A549 treated with Hydrocortisone at 1 μM for 4 hours (cell line): ENCODE results near the gene CHRDL2. TPM values are rescaled to one million over a fixed set of nuclear protein-coding genes. Genes with fewer than 3 reads are reported as not detected.

Experiments
- total RNA-seq: library from RNA; stranded (reverse); fragments of 200-300 nt; extraction: Qiagen RNA extraction; gene quantifications from 5 replicates; pipeline ENCODE4 v1.2.3, GENCODE V29; 2022

CHRDL2 gene
- total RNA-seq, result 2.7 to 5.4 TPM (median 4.6 TPM) in 5 replicates

GRCh38 chr11:74731301-74732094 lies at the start of gene CHRDL2:
Gene CHRDL2, minus strand, starts transcription at chr11:74731426. Its CDS starts 538 bp downstream, at chr11:74730888.

GRCh38 chr11:74748211-74749126 lies 17.2 kb upstream of the CHRDL2 start, which contains the start of gene RNF169:
Gene RNF169, plus strand, starts transcription at chr11:74748849. Its CDS starts 32 bp downstream, at chr11:74748881.

Other genes with a start within 250 kb of the CHRDL2 start
- gene LIPT2, start 237.7 kb downstream of the CHRDL2 start, total RNA-seq, result 1.9 to 2.9 TPM (median 2.3 TPM) in 5 replicates
- gene POLD3, start 138.8 kb downstream of the CHRDL2 start, total RNA-seq, result 13.7 to 19.1 TPM (median 16.9 TPM) in 5 replicates
- gene RNF169, start 17.4 kb upstream of the CHRDL2 start, total RNA-seq, result 3.7 to 6.7 TPM (median 4.7 TPM) in 5 replicates
- 4.3 to 6.6 TPM (median 4.7 TPM) in 5 replicates for gene XRRA1, start 217.7 kb upstream of the CHRDL2 start, total RNA-seq
- 225 to 419 TPM (median 254 TPM) in 5 replicates for gene SPCS2, start 217.8 kb upstream of the CHRDL2 start, total RNA-seq